Measurements from ENCODE around the gene SMOC2. TPM values are rescaled to one million over a fixed set of nuclear protein-coding genes. Genes with fewer than 3 reads are reported as not detected.
A peak's percentile ranks its signal among the peaks of the same experiment; 100 is the strongest.

SMOC2 gene
- polyA plus RNA-seq, 1 donor (not counting 4 experiments of a cell fraction or from before 2014, with no cell fraction given): 1.1 TPM

GRCh38 chr6:168666699-168667427 is 225.9 kb downstream of the SMOC2 start:
- Histone ChIP-seq H3K9me1 (ENCODE audit: control insufficient read depth, extremely low read depth, insufficient read depth, low read length) (no peaks in the 10 kb centered on the region), H3K4me3 (ENCODE audit: control insufficient read depth in 2 of 3, extremely low read depth in 1 of 3, insufficient read depth in 2 of 3, low read depth in 1 of 3, low read length in 3 of 3) (peak overlapping the region in 1 of 3 experiments; percentile 26), H3K79me2 (ENCODE audit: control insufficient read depth, insufficient read depth, low read length) (no peaks in the 10 kb centered on the region), H3K27me3 (ENCODE audit: control insufficient read depth, extremely low read depth, insufficient read depth, low read length) (no peaks in the 10 kb centered on the region), H3K27ac (ENCODE audit: control insufficient read depth, insufficient read depth, low read length) (peak overlapping the region; percentile 74), H3K4me2 (ENCODE audit: control insufficient read depth, extremely low read depth, insufficient read depth, low read depth, low read length) (peak overlapping the region; percentile 76), H3K4me1 (ENCODE audit: control insufficient read depth, extremely low read depth, insufficient read depth, low read length) (peaks cover 16% of the 10 kb centered on the region), H3K9me3 (ENCODE audit: control insufficient read depth, low read depth, low read length) (no peaks in the 10 kb centered on the region), H3K9ac (ENCODE audit: control insufficient read depth, extremely low read depth, insufficient read depth, low read length) (peak overlapping the region; percentile 52), H3K36me3 (ENCODE audit: control insufficient read depth in 2 of 2, extremely low read depth in 1 of 2, insufficient read depth in 2 of 2, low read length in 2 of 2) (no peaks in the 10 kb centered on the region), H4K20me1 (ENCODE audit: control insufficient read depth, extremely low read depth, insufficient read depth, low read length) (no peaks in the 10 kb centered on the region), H2AFZ (ENCODE audit: control insufficient read depth, low read length) (peak overlapping the region; percentile 67)
- dilution Hi-C loops (cut with MboI; ENCODE audit: extremely low pct_ligation_motif_present, low sequenced_read_pairs): no loop called here
- FAIRE-seq: peak; percentile 93
- TF ChIP-seq CTCF (optimal IDR thresholded peaks at IDR 0.05 in 1 of 3, IDR thresholded peaks at IDR 0.05 in 1 of 3, conservative IDR thresholded peaks at IDR 0.05 in 1 of 3; ENCODE audit: extremely low read depth in 1 of 3, insufficient read depth in 2 of 3, low read length in 3 of 3): no peak
- TF ChIP-seq EZH2 (IDR thresholded peaks at IDR 0.05; ENCODE audit: low read length): no peak
- DNase-seq (ENCODE audit: low read depth, low spot score): peak; percentile 74

GRCh38 chr6:168667428-168667805 is 226.4 kb downstream of the SMOC2 start:
- H3K9me1 ChIP-seq (ENCODE audit: control insufficient read depth, extremely low read depth, insufficient read depth, low read length): no peaks in the 10 kb centered on the region
- peak overlapping the region in 1 of 3 experiments; percentile 26 for H3K4me3 ChIP-seq (ENCODE audit: control insufficient read depth in 2 of 3, extremely low read depth in 1 of 3, insufficient read depth in 2 of 3, low read depth in 1 of 3, low read length in 3 of 3)
- H3K36me3 ChIP-seq (ENCODE audit: control insufficient read depth in 2 of 2, extremely low read depth in 1 of 2, insufficient read depth in 2 of 2, low read length in 2 of 2): no peaks in the 10 kb centered on the region
- DNase-seq (ENCODE audit: low read depth, low spot score): no peak
- peaks cover 16% of the 10 kb centered on the region for H3K4me1 ChIP-seq (ENCODE audit: control insufficient read depth, extremely low read depth, insufficient read depth, low read length)
- TF ChIP-seq EZH2 (IDR thresholded peaks at IDR 0.05; ENCODE audit: low read length) (no peak), CTCF (optimal IDR thresholded peaks at IDR 0.05 in 1 of 3, IDR thresholded peaks at IDR 0.05 in 1 of 3, conservative IDR thresholded peaks at IDR 0.05 in 1 of 3; ENCODE audit: extremely low read depth in 1 of 3, insufficient read depth in 2 of 3, low read length in 3 of 3) (no peak)
- no peak for FAIRE-seq
- no peaks in the 10 kb centered on the region for H3K79me2 ChIP-seq (ENCODE audit: control insufficient read depth, insufficient read depth, low read length)
- peak overlapping the region; percentile 74 for H3K27ac ChIP-seq (ENCODE audit: control insufficient read depth, insufficient read depth, low read length)
- H3K9me3 ChIP-seq (ENCODE audit: control insufficient read depth, low read depth, low read length): no peaks in the 10 kb centered on the region
- dilution Hi-C loops (cut with MboI; ENCODE audit: extremely low pct_ligation_motif_present, low sequenced_read_pairs): no loop called here
- H2AFZ ChIP-seq (ENCODE audit: control insufficient read depth, low read length): no peak overlapping the region
- H3K27me3 ChIP-seq (ENCODE audit: control insufficient read depth, extremely low read depth, insufficient read depth, low read length): no peaks in the 10 kb centered on the region
- H4K20me1 ChIP-seq (ENCODE audit: control insufficient read depth, extremely low read depth, insufficient read depth, low read length): no peaks in the 10 kb centered on the region
- peak overlapping the region; percentile 76 for H3K4me2 ChIP-seq (ENCODE audit: control insufficient read depth, extremely low read depth, insufficient read depth, low read depth, low read length)
- peak overlapping the region; percentile 52 for H3K9ac ChIP-seq (ENCODE audit: control insufficient read depth, extremely low read depth, insufficient read depth, low read length)
